Muscle layer of colon (tissue), 2 donors: Measurements from ENCODE around the gene PHTF1.

Source experiments
- H3K27ac ChIP-seq: one replicate; pipeline ENCODE4 v1.7.0; 2013; ENCODE audit warnings: low read depth, mild to moderate bottlenecking, low read length, moderate library complexity
- H3K27me3 ChIP-seq, 2 donors: one replicate each; pipeline ENCODE4 v1.7.0; 2013; ENCODE audit warnings: low read length in 2 of 2, mild to moderate bottlenecking in 2 of 2; ENCODE audit not compliant: insufficient read depth in 2 of 2, control insufficient read depth in 1 of 2
- H3K36me3 ChIP-seq: one replicate; pipeline ENCODE4 v1.7.0; 2013; ENCODE audit warnings: mild to moderate bottlenecking, low read length; ENCODE audit not compliant: insufficient read depth
- H3K4me1 ChIP-seq: one replicate; pipeline ENCODE4 v1.7.0; 2013; ENCODE audit warnings: mild to moderate bottlenecking, low read length; ENCODE audit not compliant: insufficient read depth
- H3K4me3 ChIP-seq, 2 donors: one replicate each; pipeline ENCODE4 v1.7.0; 2013; ENCODE audit warnings: low read length in 2 of 2, low read depth in 1 of 2, mild to moderate bottlenecking in 1 of 2, moderate library complexity in 1 of 2
- H3K9ac ChIP-seq: one replicate; pipeline ENCODE4 v1.7.0; 2013; ENCODE audit warnings: low read length
- H3K9me3 ChIP-seq: one replicate; pipeline ENCODE4 v1.7.0; 2013; ENCODE audit warnings: mild to moderate bottlenecking, low read length
- donor health status: abdominal sarcoma.
- donor health status: Adenocarcinoma of cecum.

Gene PHTF1

GRCh38 chr1:113792471-113792870 is 33.2 kb upstream of the PHTF1 start:
- Histone ChIP-seq H3K9ac (no peak overlapping the region), H3K9me3 (no peaks in the 10 kb centered on the region), H3K27ac (no peak overlapping the region), H3K27me3 (no peaks in the 10 kb centered on the region), H3K4me1 (no peaks in the 10 kb centered on the region), H3K36me3 (peaks cover 9% of the 10 kb centered on the region), H3K4me3 (no peak overlapping the region)

GRCh38 chr1:113788802-113789201 is 29.5 kb upstream of the PHTF1 start:
- no peak overlapping the region for H3K27ac ChIP-seq
- no peak overlapping the region for H3K4me3 ChIP-seq
- H3K36me3 ChIP-seq = no peaks in the 10 kb centered on the region
- H3K9ac ChIP-seq = no peak overlapping the region
- H3K27me3 ChIP-seq = no peaks in the 10 kb centered on the region
- peaks cover 19% of the 10 kb centered on the region for H3K4me1 ChIP-seq
- no peaks in the 10 kb centered on the region for H3K9me3 ChIP-seq

GRCh38 chr1:113787663-113788062 is 28.4 kb upstream of the PHTF1 start:
- Histone ChIP-seq H3K4me3 (no peak overlapping the region), H3K9ac (no peak overlapping the region), H3K9me3 (no peaks in the 10 kb centered on the region), H3K27me3 (no peaks in the 10 kb centered on the region), H3K36me3 (no peaks in the 10 kb centered on the region), H3K27ac (no peak overlapping the region), H3K4me1 (peaks cover 30% of the 10 kb centered on the region)

GRCh38 chr1:113786069-113786468 is 26.8 kb upstream of the PHTF1 start:
- no peaks in the 10 kb centered on the region for H3K27me3 ChIP-seq
- H3K27ac ChIP-seq = peak overlapping the region; percentile 14
- H3K36me3 ChIP-seq = no peaks in the 10 kb centered on the region
- H3K4me1 ChIP-seq = peaks cover 46% of the 10 kb centered on the region
- H3K4me3 ChIP-seq = no peak overlapping the region
- H3K9ac ChIP-seq = no peak overlapping the region
- no peaks in the 10 kb centered on the region for H3K9me3 ChIP-seq

GRCh38 chr1:113784104-113784779 is 25.0 kb upstream of the PHTF1 start:
- Histone ChIP-seq H3K4me1 (peaks cover 60% of the 10 kb centered on the region), H3K36me3 (no peaks in the 10 kb centered on the region), H3K27ac (no peak overlapping the region), H3K9ac (no peak overlapping the region), H3K9me3 (no peaks in the 10 kb centered on the region), H3K4me3 (no peak overlapping the region), H3K27me3 (no peaks in the 10 kb centered on the region)

- H3K9me3 ChIP-seq = no peaks in the 10 kb centered on the region
- H3K4me3 ChIP-seq = peak overlapping the region in 1 of 2 donors; percentile 8
- no peaks in the 10 kb centered on the region for H3K36me3 ChIP-seq
- H3K4me1 ChIP-seq = peaks cover 60% of the 10 kb centered on the region
- no peaks in the 10 kb centered on the region for H3K27me3 ChIP-seq
- no peak overlapping the region for H3K27ac ChIP-seq
- H3K9ac ChIP-seq = no peak overlapping the region
Observed at GRCh38 chr1:113783254-113784103, 24.2 kb upstream of the PHTF1 start.

- Histone ChIP-seq H3K9me3 (no peaks in the 10 kb centered on the region), H3K4me3 (no peak overlapping the region), H3K27me3 (no peaks in the 10 kb centered on the region), H3K9ac (no peak overlapping the region), H3K4me1 (peaks cover 60% of the 10 kb centered on the region), H3K27ac (no peak overlapping the region), H3K36me3 (no peaks in the 10 kb centered on the region)
Observed at GRCh38 chr1:113782406-113782805, 23.1 kb upstream of the PHTF1 start.

GRCh38 chr1:113780374-113781146 is 21.3 kb upstream of the PHTF1 start:
- Histone ChIP-seq H3K27me3 (no peaks in the 10 kb centered on the region), H3K27ac (no peak overlapping the region), H3K36me3 (no peaks in the 10 kb centered on the region), H3K4me1 (peaks cover 57% of the 10 kb centered on the region), H3K9ac (no peak overlapping the region), H3K9me3 (no peaks in the 10 kb centered on the region), H3K4me3 (no peak overlapping the region)

- peaks cover 49% of the 10 kb centered on the region for H3K4me1 ChIP-seq
- H3K27me3 ChIP-seq = no peaks in the 10 kb centered on the region
- no peak overlapping the region for H3K27ac ChIP-seq
- H3K9ac ChIP-seq = no peak overlapping the region
- H3K9me3 ChIP-seq = no peaks in the 10 kb centered on the region
- H3K36me3 ChIP-seq = no peaks in the 10 kb centered on the region
- H3K4me3 ChIP-seq = no peak overlapping the region
Observed at GRCh38 chr1:113779542-113779941, 20.3 kb upstream of the PHTF1 start.

GRCh38 chr1:113777561-113777960 is 18.3 kb upstream of the PHTF1 start:
- Histone ChIP-seq H3K27ac (no peak overlapping the region), H3K27me3 (no peaks in the 10 kb centered on the region), H3K4me1 (peaks cover 33% of the 10 kb centered on the region), H3K4me3 (no peak overlapping the region), H3K9ac (no peak overlapping the region), H3K9me3 (no peaks in the 10 kb centered on the region), H3K36me3 (no peaks in the 10 kb centered on the region)

- H3K9me3 ChIP-seq = no peaks in the 10 kb centered on the region
- H3K4me3 ChIP-seq = no peak overlapping the region
- H3K4me1 ChIP-seq = peaks cover 59% of the 10 kb centered on the region
- H3K27me3 ChIP-seq = no peaks in the 10 kb centered on the region
- no peak overlapping the region for H3K9ac ChIP-seq
- no peak overlapping the region for H3K27ac ChIP-seq
- peaks cover 4% of the 10 kb centered on the region for H3K36me3 ChIP-seq
Observed at GRCh38 chr1:113770031-113770430, 10.7 kb upstream of the PHTF1 start.
